DOHH2 (cell line): ENCODE results near the gene VSIG8.

Experiments
- H3F3A ChIP-seq: fragments of 200-600 bp; sonication (generic), shearing (Covaris generic); 2 replicates; pipeline ENCODE4 v1.6.0; 2016; ENCODE audit warnings: antibody characterized with exemption, mild to moderate bottlenecking; ENCODE audit not compliant: control insufficient read depth, insufficient read depth
- H3K27ac ChIP-seq: fragments of 200-600 bp; sonication (generic); 2 replicates; pipeline ENCODE4 v1.5.1; 2014; ENCODE audit warnings: low read depth, mild to moderate bottlenecking, low read length, moderate library complexity
- H3K27me3 ChIP-seq: fragments of 200-600 bp; sonication (generic); 2 replicates; pipeline ENCODE4 v1.6.1; 2014; ENCODE audit warnings: mild to moderate bottlenecking, low read length, mixed read lengths; ENCODE audit not compliant: control insufficient read depth
- H3K36me3 ChIP-seq: fragments of 200-600 bp; sonication (generic); 2 replicates; pipeline ENCODE4 v1.6.1; 2014; ENCODE audit warnings: mild to moderate bottlenecking, low read length, moderate library complexity, mixed read lengths; ENCODE audit not compliant: control insufficient read depth
- H3K4me1 ChIP-seq: fragments of 200-600 bp; sonication (generic); 2 replicates; pipeline ENCODE4 v1.6.1; 2014; ENCODE audit warnings: mild to moderate bottlenecking, low read length, mixed read lengths; ENCODE audit not compliant: control insufficient read depth
- H3K4me2 ChIP-seq: fragments of 200-600 bp; sonication (generic); 2 replicates; pipeline ENCODE4 v1.6.0; 2014; ENCODE audit warnings: mild to moderate bottlenecking, low read length, moderate library complexity
- H3K4me3 ChIP-seq: fragments of 200-600 bp; sonication (generic); 2 replicates; pipeline ENCODE4 v1.5.1; 2014; ENCODE audit warnings: mild to moderate bottlenecking, low read length, mixed read lengths
- H3K79me2 ChIP-seq: fragments of 200-600 bp; sonication (generic); 2 replicates; pipeline ENCODE4 v1.6.1; 2014; ENCODE audit warnings: mild to moderate bottlenecking, low read length, mixed read lengths; ENCODE audit not compliant: control insufficient read depth
- H3K9me2 ChIP-seq: fragments of 200-600 bp; sonication (generic); replicated peaks from 2 replicates; pipeline ENCODE4 v1.6.1; 2014; ENCODE audit warnings: mild to moderate bottlenecking, low read length, mixed read lengths; ENCODE audit not compliant: control insufficient read depth
- H3K9me3 ChIP-seq: fragments of 200-600 bp; sonication (generic); 2 replicates; pipeline ENCODE4 v1.6.1; 2014; ENCODE audit warnings: antibody characterized with exemption, low read length, mixed read lengths; ENCODE audit not compliant: control insufficient read depth, insufficient read depth
- H4K20me1 ChIP-seq: fragments of 200-600 bp; sonication (generic); 2 replicates; pipeline ENCODE4 v1.6.0; 2014; ENCODE audit warnings: low read depth, mild to moderate bottlenecking, antibody characterized with exemption, low read length, moderate library complexity; ENCODE audit not compliant: control insufficient read depth, insufficient read depth
- CTCF ChIP-seq: fragments of 200-600 bp; sonication (generic); IDR thresholded peaks from one replicate; pipeline ENCODE4 v1.5.1; 2014; ENCODE audit warnings: antibody characterized with exemption, mild to moderate bottlenecking, low read depth, low read length; ENCODE audit not compliant: poor library complexity, severe bottlenecking
- EZH2phosphoT487 ChIP-seq: fragments of 200-600 bp; sonication (generic); IDR thresholded peaks from 2 replicates; pipeline ENCODE4 v1.6.1; 2017; ENCODE audit warnings: borderline replicate concordance, mild to moderate bottlenecking, antibody characterized with exemption, low read length, moderate library complexity, mixed read lengths

VSIG8 gene

GRCh38 chr1:159870704-159871103 lies 8.2 kb upstream of the VSIG8 start:
- Histone ChIP-seq H3F3A (no peaks in the 10 kb centered on the region), H3K9me2 (no peaks in the 10 kb centered on the region)
- TF ChIP-seq CTCF, result no peak
- TF ChIP-seq EZH2phosphoT487, result no peak

GRCh38 chr1:159869607-159870006 lies 7.2 kb upstream of the VSIG8 start:
- no peaks in the 10 kb centered on the region for H3K79me2 ChIP-seq
- no peak overlapping the region for H3K4me2 ChIP-seq
- H3K9me3 ChIP-seq, result no peaks in the 10 kb centered on the region
- no peaks in the 10 kb centered on the region for H3K4me1 ChIP-seq
- H3K9me2 ChIP-seq, result no peaks in the 10 kb centered on the region
- peaks cover 18% of the 10 kb centered on the region for H3K27me3 ChIP-seq
- H4K20me1 ChIP-seq, result no peaks in the 10 kb centered on the region
- H3F3A ChIP-seq, result no peaks in the 10 kb centered on the region
- H3K4me3 ChIP-seq, result no peak overlapping the region
- H3K27ac ChIP-seq, result no peak overlapping the region
- TF ChIP-seq CTCF (no peak), EZH2phosphoT487 (no peak)
- no peaks in the 10 kb centered on the region for H3K36me3 ChIP-seq

More at GRCh38 chr1:159870704-159871103, 8.2 kb upstream of the VSIG8 start:
- no peaks in the 10 kb centered on the region for H4K20me1 ChIP-seq
- H3K4me3 ChIP-seq, result no peak overlapping the region
- H3K27ac ChIP-seq, result no peak overlapping the region
- H3K9me3 ChIP-seq, result no peaks in the 10 kb centered on the region
- no peaks in the 10 kb centered on the region for H3K36me3 ChIP-seq
- H3K79me2 ChIP-seq, result no peaks in the 10 kb centered on the region
- H3K4me1 ChIP-seq, result no peaks in the 10 kb centered on the region
- no peak overlapping the region for H3K4me2 ChIP-seq
- H3K27me3 ChIP-seq, result peaks cover 18% of the 10 kb centered on the region

GRCh38 chr1:159869173-159869572 lies 6.7 kb upstream of the VSIG8 start:
- H3K4me3 ChIP-seq, result no peak overlapping the region
- TF ChIP-seq CTCF (no peak), EZH2phosphoT487 (no peak)
- no peaks in the 10 kb centered on the region for H3K79me2 ChIP-seq
- no peaks in the 10 kb centered on the region for H3K36me3 ChIP-seq
- H3K9me3 ChIP-seq, result no peaks in the 10 kb centered on the region
- H3K27me3 ChIP-seq, result peaks cover 18% of the 10 kb centered on the region
- H3K4me2 ChIP-seq, result no peak overlapping the region
- H3K27ac ChIP-seq, result no peak overlapping the region
- no peaks in the 10 kb centered on the region for H3K9me2 ChIP-seq
- H3F3A ChIP-seq, result no peaks in the 10 kb centered on the region
- no peaks in the 10 kb centered on the region for H4K20me1 ChIP-seq
- H3K4me1 ChIP-seq, result no peaks in the 10 kb centered on the region

- Histone ChIP-seq H3K4me3 (no peak overlapping the region), H3K4me2 (no peak overlapping the region), H3K36me3 (no peaks in the 10 kb centered on the region), H4K20me1 (no peaks in the 10 kb centered on the region), H3K4me1 (no peaks in the 10 kb centered on the region), H3K27me3 (peaks cover 18% of the 10 kb centered on the region), H3K9me2 (no peaks in the 10 kb centered on the region), H3K79me2 (no peaks in the 10 kb centered on the region), H3F3A (no peaks in the 10 kb centered on the region), H3K9me3 (no peaks in the 10 kb centered on the region), H3K27ac (no peak overlapping the region)
- TF ChIP-seq CTCF (no peak), EZH2phosphoT487 (no peak)
Measured at GRCh38 chr1:159868766-159869165, 6.3 kb upstream of the VSIG8 start.
